OCI-LY3 (cell line): ENCODE measurements around the gene CD79A.

Source experiments
- CTCF ChIP-seq: fragments of 200-600, 300-600 bp; sonication (generic); IDR thresholded peaks from 2 replicates; pipeline ENCODE4 v1.5.1; 2014; ENCODE audit warnings: antibody characterized with exemption, low read length, low read depth
- EZH2phosphoT487 ChIP-seq: fragments of 200-600 bp; shearing (Covaris generic); IDR thresholded peaks from 2 replicates; pipeline ENCODE4 v1.6.1; 2018; ENCODE audit warnings: antibody characterized with exemption, mixed run types, low read depth

- TF ChIP-seq CTCF (no peak), EZH2phosphoT487 (no peak)
These were observed 51.9 kb downstream of the CD79A start for GRCh38 chr19:41928754-41929535.
